ENCODE results near the gene USP14. TPM values are rescaled to one million over a fixed set of nuclear protein-coding genes. Genes with fewer than 3 reads are reported as not detected.

The USP14 gene
- total RNA-seq (2022; extraction: Qiagen RNA extraction), result 61.1 to 67.9 TPM (median 61.8 TPM) in 5 replicates

GRCh38 chr18:158128-159036, at the start of gene USP14:
TSS of gene USP14 (plus strand) at chr18:158557. CDS start at chr18:158699, 142 bp downstream.

Other genes with a start within 250 kb of the USP14 start
- gene TUBB8B, start 108.9 kb upstream of the USP14 start, total RNA-seq (2022; extraction: Qiagen RNA extraction), result not detected in 5 replicates
- gene THOC1, start 109.5 kb downstream of the USP14 start, total RNA-seq (2022; extraction: Qiagen RNA extraction), result 15.9 to 19.4 TPM (median 17.9 TPM) in 5 replicates

Data from A549 treated with AZD2906 at 1 μM for 4 hours (cell line).